ENCODE results near the gene THRB. TPM values are rescaled to one million over a fixed set of nuclear protein-coding genes. Genes with fewer than 3 reads are reported as not detected.

The THRB gene
- total RNA-seq, 3 donors from 2014 or later = 29.8 to 40.2 (median 39.2) TPM

- H3K36me3 ChIP-seq = no peaks in the 10 kb centered on the region
- no peak overlapping the region for H3K4me3 ChIP-seq
- H3K9me3 ChIP-seq = no peaks in the 10 kb centered on the region
- no peak for DNase-seq (ENCODE audit: low spot score in 2 of 2)
- TF ChIP-seq POLR2AphosphoS5 (IDR thresholded peaks at IDR 0.05) (no peak), POLR2A (IDR thresholded peaks at IDR 0.05) (no peak), CTCF (IDR thresholded peaks at IDR 0.05) (no peak)
- intact Hi-C loops (cut with DNase I; ENCODE audit: low total_unique reads) = loop anchor here (2.0 kb wide), 1 partner anchor 27 kb away; no protein-coding TSS in a partner anchor
- H3K4me1 ChIP-seq = peaks cover 0 to 12% of the 10 kb centered on the region in 2 donors
- H3K27me3 ChIP-seq = no peaks in the 10 kb centered on the region
- H3K27ac ChIP-seq = peak overlapping the region in 1 of 2 donors; percentile 48
Measured at GRCh38 chr3:24361623-24362022, 133.0 kb downstream of the THRB start.

DNA sequence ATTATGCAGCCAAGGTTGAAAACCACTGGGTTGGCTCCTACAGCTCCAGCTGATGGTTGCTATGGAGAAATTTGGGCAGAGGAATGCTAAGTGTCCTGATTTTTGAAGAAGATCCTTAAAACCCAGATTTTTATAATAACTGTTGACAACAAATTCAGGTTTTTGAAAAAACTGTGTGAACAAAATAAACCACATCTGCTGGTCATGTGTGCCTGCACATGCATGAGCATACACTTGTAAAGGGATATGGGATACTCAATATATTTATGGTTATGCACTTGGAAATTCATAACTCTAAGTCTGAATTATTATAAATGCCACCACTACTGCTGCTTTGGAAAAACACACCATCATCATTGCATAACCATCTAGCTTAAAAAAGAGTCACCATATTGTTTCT lies 133.7 kb downstream of the THRB start:
- Histone ChIP-seq H3K27ac (no peak overlapping the region), H3K27me3 (no peaks in the 10 kb centered on the region), H3K9me3 (no peaks in the 10 kb centered on the region), H3K36me3 (no peaks in the 10 kb centered on the region), H3K4me1 (peaks cover 0 to 12% of the 10 kb centered on the region in 2 donors), H3K4me3 (no peak overlapping the region)
- intact Hi-C loops (cut with DNase I; ENCODE audit: low total_unique reads) = no loop called here
- DNase-seq (ENCODE audit: low spot score in 2 of 2) = no peak
- TF ChIP-seq POLR2AphosphoS5 (IDR thresholded peaks at IDR 0.05) (no peak), CTCF (IDR thresholded peaks at IDR 0.05) (no peak), POLR2A (IDR thresholded peaks at IDR 0.05) (no peak)

GRCh38 chr3:24359645-24360462 lies 134.8 kb downstream of the THRB start:
- intact Hi-C loops (cut with DNase I; ENCODE audit: low total_unique reads) = no loop called here
- H3K36me3 ChIP-seq = no peaks in the 10 kb centered on the region
- H3K27ac ChIP-seq = no peak overlapping the region
- H3K4me3 ChIP-seq = no peak overlapping the region
- no peaks in the 10 kb centered on the region for H3K9me3 ChIP-seq
- no peak for TF ChIP-seq POLR2A (IDR thresholded peaks at IDR 0.05)
- peak in 1 of 3 donors; percentile 8 for TF ChIP-seq CTCF (IDR thresholded peaks at IDR 0.05)
- no peak for TF ChIP-seq POLR2AphosphoS5 (IDR thresholded peaks at IDR 0.05)
- H3K4me1 ChIP-seq = peaks cover 0 to 12% of the 10 kb centered on the region in 2 donors
- no peak for DNase-seq (ENCODE audit: low spot score in 2 of 2)
- no peaks in the 10 kb centered on the region for H3K27me3 ChIP-seq

DNA sequence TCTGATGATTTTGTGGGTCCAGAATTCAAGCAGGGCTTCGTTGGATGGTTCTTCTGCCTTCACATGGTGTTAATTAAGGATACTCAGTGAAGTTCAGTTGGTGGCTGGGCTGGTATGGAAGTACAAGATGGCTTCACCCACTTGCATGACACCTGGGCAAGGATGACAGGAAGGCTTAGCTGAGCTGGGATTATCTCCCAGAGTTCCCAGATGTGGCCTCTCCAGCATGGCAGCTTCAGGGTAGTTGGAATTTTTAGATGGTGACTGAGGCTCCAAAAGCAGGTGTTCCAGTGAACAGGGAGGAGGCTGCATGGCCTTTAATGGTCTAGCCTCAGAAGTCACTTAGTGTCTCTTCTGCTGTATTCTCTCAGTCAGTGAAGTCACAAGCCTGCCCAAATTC lies 135.5 kb downstream of the THRB start:
- Histone ChIP-seq H3K9me3 (no peaks in the 10 kb centered on the region), H3K4me3 (no peak overlapping the region), H3K36me3 (no peaks in the 10 kb centered on the region), H3K27me3 (no peaks in the 10 kb centered on the region), H3K4me1 (peaks cover 0 to 12% of the 10 kb centered on the region in 2 donors), H3K27ac (no peak overlapping the region)
- TF ChIP-seq POLR2A (IDR thresholded peaks at IDR 0.05) (no peak), POLR2AphosphoS5 (IDR thresholded peaks at IDR 0.05) (no peak), CTCF (IDR thresholded peaks at IDR 0.05) (no peak)
- intact Hi-C loops (cut with DNase I; ENCODE audit: low total_unique reads) = no loop called here
- DNase-seq (ENCODE audit: low spot score in 2 of 2) = no peak

DNA sequence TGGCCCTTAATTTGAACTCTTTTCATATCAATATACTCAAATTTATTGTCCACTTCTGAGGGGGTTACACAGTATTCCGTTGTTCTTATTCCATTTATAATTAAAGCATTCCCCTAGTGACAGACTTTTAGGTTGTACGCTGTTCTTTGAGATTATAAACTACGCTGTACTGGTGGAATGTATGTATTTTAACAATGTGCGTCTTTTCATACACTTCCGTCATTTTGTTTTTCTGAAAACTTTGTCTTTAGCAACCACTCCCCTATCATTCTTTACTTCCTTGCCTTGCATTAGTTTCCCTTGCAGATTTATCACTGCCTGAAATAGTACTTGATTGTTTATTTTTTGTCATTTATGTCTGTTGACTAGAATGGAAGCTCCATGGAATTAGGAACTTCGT lies 137.0 kb downstream of the THRB start:
- no peaks in the 10 kb centered on the region for H3K4me1 ChIP-seq
- H3K4me3 ChIP-seq = no peak overlapping the region
- H3K27ac ChIP-seq = no peak overlapping the region
- no peaks in the 10 kb centered on the region for H3K27me3 ChIP-seq
- no peaks in the 10 kb centered on the region for H3K9me3 ChIP-seq
- intact Hi-C loops (cut with DNase I; ENCODE audit: low total_unique reads) = no loop called here
- H3K36me3 ChIP-seq = no peaks in the 10 kb centered on the region
- TF ChIP-seq POLR2A (IDR thresholded peaks at IDR 0.05) (no peak), CTCF (IDR thresholded peaks at IDR 0.05) (no peak), POLR2AphosphoS5 (IDR thresholded peaks at IDR 0.05) (no peak)
- no peak for DNase-seq (ENCODE audit: low spot score in 2 of 2)
